H1 (cell line): ENCODE results near the gene CEACAM16. TPM values are rescaled to one million over a fixed set of nuclear protein-coding genes. Genes with fewer than 3 reads are reported as not detected.

Source experiments
- KDM5A ChIP-seq: fragments of 200-600 bp; IDR thresholded peaks from 2 replicates; pipeline ENCODE4 v1.7.1; 2012; ENCODE audit warnings: mild to moderate bottlenecking, low read length, inconsistent platforms, mixed read lengths
- RFX5 ChIP-seq: IDR thresholded peaks from 2 replicates; pipeline ENCODE4 v1.6.1; 2011; ENCODE audit warnings: low read depth, low read length, improper control_type of control experiment, borderline replicate concordance
- polyA plus RNA-seq, 7 experiments: library from polyadenylated mRNA; depleted of rRNA in 3 of 7; stranded (reverse) in 5 of 7; unstranded in 2 of 7; fragments of >200 nt in 5 of 7; fragments of 200-250 nt in 2 of 7; gene quantifications; 1 replicate in 5 of 7; 2 replicates in 1 of 7; 4 replicates in 1 of 7; pipeline versions ENCODE4 v1.2.1 to v1.2.3, GENCODE V29; 2011 to 2013; ENCODE audit warnings: missing spikeins in 2 of 7, mixed read lengths in 2 of 7
- total RNA-seq: library from RNA; stranded (reverse); fragmentation: NEBNext Ultra II Directional; extraction: Animal tissue kit (Norgen Biotek cat#: 25700); gene quantifications from 2 replicates; pipeline ENCODE4 v1.2.1, GENCODE V29; 2021
- TF ChIP-seq, protein P1 (sequence below): IDR thresholded peaks from 2 replicates; pipeline ENCODE4 v1.6.1; 2011; ENCODE audit warnings: low read length, improper control_type of control experiment

CEACAM16 gene
- total and polyA plus RNA-seq, 2 of the 8 experiments (the other 6 are each of a cell fraction or from before 2014, with no cell fraction given), result not detected

DNA sequence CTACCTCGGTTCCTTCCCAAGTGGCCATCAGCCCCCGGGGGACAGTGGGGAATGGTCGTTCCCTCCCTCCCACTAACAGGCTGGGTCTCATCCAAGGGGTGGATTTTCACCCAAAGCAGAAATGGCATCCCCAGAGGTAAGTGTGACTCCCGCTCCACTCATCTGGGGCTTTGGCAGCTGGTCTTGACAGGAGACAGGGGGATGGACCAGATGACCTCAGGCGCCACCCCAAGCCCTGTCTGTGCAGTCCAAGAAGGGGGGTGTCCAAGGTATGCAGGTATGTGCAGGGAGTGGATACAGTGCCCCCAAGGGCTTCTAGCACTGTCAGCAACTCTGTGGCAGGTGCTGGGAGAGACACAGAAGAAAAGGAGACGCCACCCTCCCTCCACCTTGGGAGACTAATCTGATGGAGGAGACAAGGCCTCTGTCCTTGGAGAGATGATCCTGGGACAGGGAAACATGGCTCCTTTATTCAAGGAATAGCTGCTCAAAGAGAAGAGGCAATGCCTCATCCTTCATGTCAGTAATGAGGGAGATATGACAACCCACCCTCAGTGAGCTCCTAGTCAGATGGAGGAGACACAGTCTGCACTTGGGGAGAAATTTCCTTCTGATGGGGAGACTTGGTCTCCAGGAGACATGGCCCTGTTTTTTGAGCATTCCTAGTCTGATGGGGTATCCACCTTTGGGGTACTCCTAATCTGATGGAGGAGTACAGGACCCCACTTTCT, 7.7 kb downstream of the CEACAM16 start (continued):
- TF ChIP-seq, protein P1, sequence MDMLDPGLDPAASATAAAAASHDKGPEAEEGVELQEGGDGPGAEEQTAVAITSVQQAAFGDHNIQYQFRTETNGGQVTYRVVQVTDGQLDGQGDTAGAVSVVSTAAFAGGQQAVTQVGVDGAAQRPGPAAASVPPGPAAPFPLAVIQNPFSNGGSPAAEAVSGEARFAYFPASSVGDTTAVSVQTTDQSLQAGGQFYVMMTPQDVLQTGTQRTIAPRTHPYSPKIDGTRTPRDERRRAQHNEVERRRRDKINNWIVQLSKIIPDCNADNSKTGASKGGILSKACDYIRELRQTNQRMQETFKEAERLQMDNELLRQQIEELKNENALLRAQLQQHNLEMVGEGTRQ, result no peak
- TF ChIP-seq RFX5 (no peak), KDM5A (no peak)
